Measurements from ENCODE around the gene KRT83. TPM values are rescaled to one million over a fixed set of nuclear protein-coding genes. Genes with fewer than 3 reads are reported as not detected.
A peak's percentile ranks its signal among the peaks of the same experiment; 100 is the strongest.
"Not testable (repeated sequence)": the region's sequence is repeated elsewhere in the genome, so short reads cannot be mapped to it uniquely, and the experiment has no call there.

KRT83 gene
- total RNA-seq, 1 donor from 2014 or later = not detected

- DNase-seq (ENCODE audit: low read depth) = no peak
- H3K27me3 ChIP-seq (ENCODE audit: control insufficient read depth, insufficient read depth, low read length) = peaks cover 39% of the 10 kb centered on the region
- H3K4me3 ChIP-seq (ENCODE audit: low read depth, low read length) = no peak overlapping the region
- no peaks in the 10 kb centered on the region for H3K36me3 ChIP-seq (ENCODE audit: control insufficient read depth, insufficient read depth, low read length)
- no peak for TF ChIP-seq CTCF (IDR thresholded peaks at IDR 0.05; ENCODE audit: insufficient read depth, low read length, poor library complexity, severe bottlenecking)
Measured at GRCh38 chr12:52316701-52317100, 4.5 kb downstream of the KRT83 start.

GRCh38 chr12:52316290-52316689 lies 4.9 kb downstream of the KRT83 start:
- no peaks in the 10 kb centered on the region for H3K36me3 ChIP-seq (ENCODE audit: control insufficient read depth, insufficient read depth, low read length)
- DNase-seq (ENCODE audit: low read depth) = no peak
- TF ChIP-seq CTCF (IDR thresholded peaks at IDR 0.05; ENCODE audit: insufficient read depth, low read length, poor library complexity, severe bottlenecking) = no peak
- peaks cover 36% of the 10 kb centered on the region for H3K27me3 ChIP-seq (ENCODE audit: control insufficient read depth, insufficient read depth, low read length)
- no peak overlapping the region for H3K4me3 ChIP-seq (ENCODE audit: low read depth, low read length)

- peak; percentile 34 for TF ChIP-seq CTCF (IDR thresholded peaks at IDR 0.05; ENCODE audit: insufficient read depth, low read length, poor library complexity, severe bottlenecking)
- H3K27me3 ChIP-seq (ENCODE audit: control insufficient read depth, insufficient read depth, low read length) = peaks cover 32% of the 10 kb centered on the region
- not testable (repeated sequence) for H3K36me3 ChIP-seq (ENCODE audit: control insufficient read depth, insufficient read depth, low read length); H3K4me3 ChIP-seq (ENCODE audit: low read depth, low read length); DNase-seq (ENCODE audit: low read depth)
Measured at GRCh38 chr12:52315721-52316120, 5.5 kb downstream of the KRT83 start.

GRCh38 chr12:52314511-52314910 lies 6.7 kb downstream of the KRT83 start:
- no peak for TF ChIP-seq CTCF (IDR thresholded peaks at IDR 0.05; ENCODE audit: insufficient read depth, low read length, poor library complexity, severe bottlenecking)
- no peak overlapping the region for H3K4me3 ChIP-seq (ENCODE audit: low read depth, low read length)

GRCh38 chr12:52313926-52314325 lies 7.3 kb downstream of the KRT83 start:
- Histone ChIP-seq H3K4me3 (ENCODE audit: low read depth, low read length) (no peak overlapping the region), H3K36me3 (ENCODE audit: control insufficient read depth, insufficient read depth, low read length) (no peaks in the 10 kb centered on the region), H3K27me3 (ENCODE audit: control insufficient read depth, insufficient read depth, low read length) (peaks cover 26% of the 10 kb centered on the region)
- no peak for DNase-seq (ENCODE audit: low read depth)
- no peak for TF ChIP-seq CTCF (IDR thresholded peaks at IDR 0.05; ENCODE audit: insufficient read depth, low read length, poor library complexity, severe bottlenecking)

More at GRCh38 chr12:52314511-52314910, 6.7 kb downstream of the KRT83 start:
- no peak for DNase-seq (ENCODE audit: low read depth)
- Histone ChIP-seq H3K27me3 (ENCODE audit: control insufficient read depth, insufficient read depth, low read length) (peaks cover 31% of the 10 kb centered on the region), H3K36me3 (ENCODE audit: control insufficient read depth, insufficient read depth, low read length) (no peaks in the 10 kb centered on the region)

GRCh38 chr12:52313461-52313860 lies 7.7 kb downstream of the KRT83 start:
- H3K36me3 ChIP-seq (ENCODE audit: control insufficient read depth, insufficient read depth, low read length) = no peaks in the 10 kb centered on the region
- H3K4me3 ChIP-seq (ENCODE audit: low read depth, low read length) = no peak overlapping the region
- TF ChIP-seq CTCF (IDR thresholded peaks at IDR 0.05; ENCODE audit: insufficient read depth, low read length, poor library complexity, severe bottlenecking) = no peak
- DNase-seq (ENCODE audit: low read depth) = no peak
- H3K27me3 ChIP-seq (ENCODE audit: control insufficient read depth, insufficient read depth, low read length) = peaks cover 26% of the 10 kb centered on the region

All from kidney epithelial cell (primary cell).